KMS-11 (cell line): Measurements from ENCODE around the gene RRBP1.

Experiments
- H2AFZ ChIP-seq: fragments of 200-600 bp; sonication (generic); 2 replicates; pipeline ENCODE4 v1.6.1; 2016; ENCODE audit warnings: antibody characterized with exemption, mixed run types, low read depth
- H3K27ac ChIP-seq: fragments of 200-600 bp; sonication (generic); 2 replicates; pipeline ENCODE4 v1.6.1; 2016; ENCODE audit warnings: mild to moderate bottlenecking, mixed run types
- H3K27me3 ChIP-seq: fragments of 200-600 bp; sonication (generic); 2 replicates; pipeline ENCODE4 v1.6.1; 2017; ENCODE audit warnings: mild to moderate bottlenecking, low read depth, mixed run types, moderate library complexity; ENCODE audit not compliant: insufficient read depth
- H3K36me3 ChIP-seq: fragments of 200-600 bp; sonication (generic); 2 replicates; pipeline ENCODE4 v1.6.1; 2017; ENCODE audit warnings: mild to moderate bottlenecking, mixed run types; ENCODE audit not compliant: insufficient read depth
- H3K4me1 ChIP-seq: fragments of 200-600 bp; sonication (generic); 2 replicates; pipeline ENCODE4 v1.6.1; 2016; ENCODE audit warnings: mild to moderate bottlenecking, low read depth, mixed run types; ENCODE audit not compliant: poor library complexity, severe bottlenecking
- H3K4me2 ChIP-seq: fragments of 200-600 bp; sonication (generic); 2 replicates; pipeline ENCODE4 v1.7.0; 2016; ENCODE audit warnings: mild to moderate bottlenecking, mixed run types
- H3K4me3 ChIP-seq: fragments of 200-600 bp; sonication (generic); IDR thresholded peaks from 2 replicates; pipeline ENCODE4 v1.6.1; 2017; ENCODE audit warnings: low read depth, low read length, mixed read lengths; ENCODE audit not compliant: insufficient read depth
- H3K79me2 ChIP-seq: fragments of 200-600 bp; sonication (generic); 2 replicates; pipeline ENCODE4 v1.6.1; 2016; ENCODE audit warnings: low read depth, mixed run types; ENCODE audit not compliant: insufficient read depth
- H3K9ac ChIP-seq: fragments of 200-600 bp; sonication (generic); 2 replicates; pipeline ENCODE4 v1.6.1; 2016; ENCODE audit warnings: mild to moderate bottlenecking, mixed run types
- H4K20me1 ChIP-seq: fragments of 200-600 bp; sonication (generic); 2 replicates; pipeline ENCODE4 v1.6.1; 2016; ENCODE audit warnings: mild to moderate bottlenecking, mixed run types; ENCODE audit not compliant: insufficient read depth
- CTCF ChIP-seq: fragments of 200-600 bp; sonication (generic); conservative IDR thresholded peaks from 2 replicates; pipeline ENCODE4 v1.6.1; 2017; ENCODE audit warnings: low read depth, mild to moderate bottlenecking, antibody characterized with exemption, low read length, moderate library complexity, mixed read lengths

The RRBP1 gene

GRCh38 chr20:17605131-17605660 is 76.8 kb downstream of the RRBP1 start:
- Histone ChIP-seq H3K27me3 (no peaks in the 10 kb centered on the region), H3K4me1 (no peaks in the 10 kb centered on the region), H3K9ac (no peak overlapping the region), H3K4me3 (no peak overlapping the region), H2AFZ (no peak overlapping the region), H3K27ac (no peak overlapping the region), H3K79me2 (no peaks in the 10 kb centered on the region), H3K4me2 (no peak overlapping the region), H4K20me1 (no peaks in the 10 kb centered on the region), H3K36me3 (no peaks in the 10 kb centered on the region)
- TF ChIP-seq CTCF = no peak

GRCh38 chr20:17602493-17602892 is 79.5 kb downstream of the RRBP1 start:
- Histone ChIP-seq H3K4me2 (no peak overlapping the region), H4K20me1 (no peaks in the 10 kb centered on the region), H3K27me3 (no peaks in the 10 kb centered on the region), H3K36me3 (no peaks in the 10 kb centered on the region), H3K79me2 (no peaks in the 10 kb centered on the region; the same call in 1 of the 2 replicates), H3K9ac (no peak overlapping the region), H3K4me3 (no peak overlapping the region), H2AFZ (no peak overlapping the region), H3K4me1 (no peaks in the 10 kb centered on the region), H3K27ac (no peak overlapping the region)
- TF ChIP-seq CTCF = no peak

- Histone ChIP-seq H2AFZ (no peak overlapping the region), H3K4me1 (no peaks in the 10 kb centered on the region), H3K79me2 (no peaks in the 10 kb centered on the region; the same call in 1 of the 2 replicates), H3K27ac (no peak overlapping the region), H3K36me3 (no peaks in the 10 kb centered on the region), H3K4me3 (no peak overlapping the region), H3K27me3 (no peaks in the 10 kb centered on the region), H3K4me2 (no peak overlapping the region), H3K9ac (no peak overlapping the region), H4K20me1 (no peaks in the 10 kb centered on the region)
- no peak for TF ChIP-seq CTCF
Measured at GRCh38 chr20:17601957-17602356, 80.1 kb downstream of the RRBP1 start.

- no peak for TF ChIP-seq CTCF
- H3K27ac ChIP-seq = no peak overlapping the region
- no peak overlapping the region for H3K9ac ChIP-seq
- H3K36me3 ChIP-seq = no peaks in the 10 kb centered on the region
- no peak overlapping the region for H2AFZ ChIP-seq
- no peak overlapping the region for H3K4me3 ChIP-seq
- no peaks in the 10 kb centered on the region for H3K27me3 ChIP-seq
- H3K4me1 ChIP-seq = no peaks in the 10 kb centered on the region
- no peaks in the 10 kb centered on the region for H4K20me1 ChIP-seq
- no peaks in the 10 kb centered on the region; the same call in 1 of the 2 replicates for H3K79me2 ChIP-seq
- H3K4me2 ChIP-seq = no peak overlapping the region
Measured at GRCh38 chr20:17598013-17598550, 84.0 kb downstream of the RRBP1 start.
